HG03066 (cell line): ENCODE measurements around the gene NGLY1.

Source experiments
- ATAC-seq: cut with Tn5 transposase; IDR thresholded peaks from one replicate; pipeline ENCODE4 v1.9.1; 2021; ENCODE audit warnings: low read depth; ENCODE audit not compliant: unreplicated experiment

Gene NGLY1

GRCh38 chr3:25785826-25786225 is 2.6 kb upstream of the NGLY1 start:
- no peak for ATAC-seq

- no peak for ATAC-seq
Observed at GRCh38 chr3:25784971-25785370, 1.7 kb upstream of the NGLY1 start.

- peak; percentile 21 for ATAC-seq
Observed at GRCh38 chr3:25783661-25784512, 644 bp upstream of the NGLY1 start.

GRCh38 chr3:25782636-25782937 is 656 bp downstream of the NGLY1 start:
- no peak for ATAC-seq

GRCh38 chr3:25781758-25782594 is 1.3 kb downstream of the NGLY1 start:
- ATAC-seq: peak; percentile 47

- ATAC-seq: no peak
Observed at GRCh38 chr3:25781145-25781757, 2.0 kb downstream of the NGLY1 start.

- ATAC-seq: no peak
Observed at GRCh38 chr3:25780618-25781017, 2.6 kb downstream of the NGLY1 start.

- ATAC-seq: peak; percentile 50
Observed at GRCh38 chr3:25775936-25776335, 7.3 kb downstream of the NGLY1 start.

GRCh38 chr3:25768851-25769250 is 14.4 kb downstream of the NGLY1 start:
- ATAC-seq: peak; percentile 94

- no peak for ATAC-seq
Observed at GRCh38 chr3:25751725-25752124, 31.5 kb downstream of the NGLY1 start.

- no peak for ATAC-seq
Observed at GRCh38 chr3:25751048-25751447, 32.2 kb downstream of the NGLY1 start.

- ATAC-seq: no peak
Observed at GRCh38 chr3:25749031-25749581, 34.1 kb downstream of the NGLY1 start.

- no peak for ATAC-seq
Observed at GRCh38 chr3:25748189-25748588, 35.1 kb downstream of the NGLY1 start.

GRCh38 chr3:25747033-25747432 is 36.2 kb downstream of the NGLY1 start:
- ATAC-seq: no peak

- no peak for ATAC-seq
Observed at GRCh38 chr3:25744470-25744869, 38.8 kb downstream of the NGLY1 start.

- ATAC-seq: no peak
Observed at GRCh38 chr3:25728101-25728500, 55.1 kb downstream of the NGLY1 start.

- ATAC-seq: no peak
Observed at GRCh38 chr3:25727316-25727715, 55.9 kb downstream of the NGLY1 start.

- no peak for ATAC-seq
Observed at GRCh38 chr3:25725810-25726209, 57.4 kb downstream of the NGLY1 start.

- no peak for ATAC-seq
Observed at GRCh38 chr3:25724948-25725645, 58.1 kb downstream of the NGLY1 start.

GRCh38 chr3:25723802-25724201 is 59.4 kb downstream of the NGLY1 start:
- ATAC-seq: peak; percentile 82
